MM.1S (cell line): ENCODE data around the gene ACCS.

ENCODE experiments used
- EZH2 ChIP-seq: fragments of 300-600 bp; sonication (generic); optimal IDR thresholded peaks from 2 replicates; pipeline ENCODE3; 2017; ENCODE audit warnings: low read depth, mild to moderate bottlenecking, antibody characterized with exemption, low read length, mixed read lengths
- TF ChIP-seq, protein P1 (sequence below): fragments of 300-600 bp; sonication (generic); IDR thresholded peaks from 2 replicates; pipeline ENCODE4 v1.5.1; 2016; ENCODE audit warnings: antibody characterized with exemption, low read length, mixed read lengths

DNA sequence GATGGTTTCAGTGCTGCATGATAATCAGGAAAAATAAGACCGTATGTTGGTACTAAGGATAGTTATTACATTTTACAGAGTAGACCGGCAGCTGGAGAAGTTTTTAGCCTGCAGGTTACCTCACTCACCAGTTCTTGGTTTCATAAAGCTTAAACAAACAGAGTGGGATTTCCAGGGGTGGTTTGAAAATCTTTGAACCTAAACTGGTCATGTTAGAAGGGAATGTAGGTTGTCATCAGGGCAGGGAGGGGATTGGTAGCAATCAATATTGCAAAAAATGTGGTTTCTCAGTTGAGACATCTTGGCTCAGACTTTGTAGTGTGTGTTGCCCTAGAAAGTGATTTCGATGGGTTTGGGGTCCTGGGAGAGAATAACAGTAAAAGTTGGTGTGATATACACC is 46.9 kb downstream of the ACCS start:
- TF ChIP-seq, protein P1, sequence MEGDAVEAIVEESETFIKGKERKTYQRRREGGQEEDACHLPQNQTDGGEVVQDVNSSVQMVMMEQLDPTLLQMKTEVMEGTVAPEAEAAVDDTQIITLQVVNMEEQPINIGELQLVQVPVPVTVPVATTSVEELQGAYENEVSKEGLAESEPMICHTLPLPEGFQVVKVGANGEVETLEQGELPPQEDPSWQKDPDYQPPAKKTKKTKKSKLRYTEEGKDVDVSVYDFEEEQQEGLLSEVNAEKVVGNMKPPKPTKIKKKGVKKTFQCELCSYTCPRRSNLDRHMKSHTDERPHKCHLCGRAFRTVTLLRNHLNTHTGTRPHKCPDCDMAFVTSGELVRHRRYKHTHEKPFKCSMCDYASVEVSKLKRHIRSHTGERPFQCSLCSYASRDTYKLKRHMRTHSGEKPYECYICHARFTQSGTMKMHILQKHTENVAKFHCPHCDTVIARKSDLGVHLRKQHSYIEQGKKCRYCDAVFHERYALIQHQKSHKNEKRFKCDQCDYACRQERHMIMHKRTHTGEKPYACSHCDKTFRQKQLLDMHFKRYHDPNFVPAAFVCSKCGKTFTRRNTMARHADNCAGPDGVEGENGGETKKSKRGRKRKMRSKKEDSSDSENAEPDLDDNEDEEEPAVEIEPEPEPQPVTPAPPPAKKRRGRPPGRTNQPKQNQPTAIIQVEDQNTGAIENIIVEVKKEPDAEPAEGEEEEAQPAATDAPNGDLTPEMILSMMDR: no peak
- TF ChIP-seq EZH2: no peak
